Keratinocyte (primary cell): ENCODE measurements around the gene F12.

Experiments used
- EZH2 ChIP-seq: IDR thresholded peaks from one replicate; pipeline ENCODE4 v1.6.1; 2012; ENCODE audit warnings: inconsistent platforms, mild to moderate bottlenecking, low read length, moderate library complexity
- TF ChIP-seq, protein P1 (sequence below), 3 experiments: IDR thresholded peaks in 1 of 3; conservative IDR thresholded peaks in 1 of 3; optimal IDR thresholded peaks in 1 of 3; 2 replicates in 2 of 3; 3 replicates in 1 of 3; pipeline versions ENCODE3 to v1.5.1; 2011; ENCODE audit warnings: low read length in 3 of 3, mild to moderate bottlenecking in 3 of 3, moderate library complexity in 2 of 3, control low read depth in 1 of 3, inconsistent platforms in 1 of 3; ENCODE audit not compliant: insufficient read depth in 2 of 3; ENCODE audit errors: extremely low read depth in 1 of 3

DNA sequence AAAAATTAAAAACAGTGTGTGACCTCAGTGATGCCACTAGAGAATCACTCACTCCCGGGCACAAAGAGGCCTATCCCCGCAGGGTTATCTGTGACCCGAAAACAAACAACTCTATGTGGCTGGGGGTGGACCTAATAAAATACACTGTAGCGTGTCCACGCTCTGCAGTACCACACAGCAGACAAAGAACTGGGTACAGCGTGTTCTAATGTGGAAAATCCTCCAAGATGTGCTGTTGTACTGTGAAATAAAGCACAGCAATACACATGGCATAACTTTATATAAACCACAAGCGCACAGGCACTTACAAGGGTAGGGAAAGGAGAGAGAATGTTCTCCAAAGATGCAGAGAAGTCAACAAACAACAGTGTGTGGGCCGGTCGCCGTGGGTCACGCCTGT lies 33.3 kb downstream of the F12 start:
- TF ChIP-seq, protein P1, sequence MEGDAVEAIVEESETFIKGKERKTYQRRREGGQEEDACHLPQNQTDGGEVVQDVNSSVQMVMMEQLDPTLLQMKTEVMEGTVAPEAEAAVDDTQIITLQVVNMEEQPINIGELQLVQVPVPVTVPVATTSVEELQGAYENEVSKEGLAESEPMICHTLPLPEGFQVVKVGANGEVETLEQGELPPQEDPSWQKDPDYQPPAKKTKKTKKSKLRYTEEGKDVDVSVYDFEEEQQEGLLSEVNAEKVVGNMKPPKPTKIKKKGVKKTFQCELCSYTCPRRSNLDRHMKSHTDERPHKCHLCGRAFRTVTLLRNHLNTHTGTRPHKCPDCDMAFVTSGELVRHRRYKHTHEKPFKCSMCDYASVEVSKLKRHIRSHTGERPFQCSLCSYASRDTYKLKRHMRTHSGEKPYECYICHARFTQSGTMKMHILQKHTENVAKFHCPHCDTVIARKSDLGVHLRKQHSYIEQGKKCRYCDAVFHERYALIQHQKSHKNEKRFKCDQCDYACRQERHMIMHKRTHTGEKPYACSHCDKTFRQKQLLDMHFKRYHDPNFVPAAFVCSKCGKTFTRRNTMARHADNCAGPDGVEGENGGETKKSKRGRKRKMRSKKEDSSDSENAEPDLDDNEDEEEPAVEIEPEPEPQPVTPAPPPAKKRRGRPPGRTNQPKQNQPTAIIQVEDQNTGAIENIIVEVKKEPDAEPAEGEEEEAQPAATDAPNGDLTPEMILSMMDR (optimal IDR thresholded peaks at IDR 0.05 in 1 of 3, IDR thresholded peaks at IDR 0.05 in 1 of 3, conservative IDR thresholded peaks at IDR 0.05 in 1 of 3; ENCODE audit: extremely low read depth in 1 of 3, insufficient read depth in 2 of 3, low read length in 3 of 3), result no peak
- TF ChIP-seq EZH2, result no peak
